Motor neuron (in vitro differentiated cells): ENCODE results near the gene CHST8. TPM values are rescaled to one million over a fixed set of nuclear protein-coding genes. Genes with fewer than 3 reads are reported as not detected.

ENCODE experiments used
- ATAC-seq, 8 experiments: fragments of 200-7000 bp; cut with Tn5 transposase; replicated peaks in 6 of 8; 2 replicates each; pipeline ENCODE4 v1.8.0; 2021; ENCODE audit warnings: mild to moderate bottlenecking in 8 of 8, moderate library complexity in 8 of 8
- H3K27ac ChIP-seq, 2 donors: fragments of 250-450 bp; sonication (Bioruptor Pico); 2 replicates each; pipeline ENCODE4 v1.9.0; 2021; ENCODE audit warnings: antibody characterized with exemption in 2 of 2, mild to moderate bottlenecking in 2 of 2, moderate library complexity in 1 of 2
- H3K4me1 ChIP-seq, 2 donors: fragments of 250-450 bp; sonication (Bioruptor Pico); replicated peaks in 1 of 2; 2 replicates each; pipeline ENCODE4 v1.6.1; 2021; ENCODE audit warnings: antibody characterized with exemption in 2 of 2, mild to moderate bottlenecking in 2 of 2, moderate library complexity in 1 of 2
- H3K4me3 ChIP-seq, 5 donors: fragments of 250-450 bp; sonication (Bioruptor Pico); 2 replicates each; pipeline ENCODE4 v1.9.0; 2021; ENCODE audit warnings: antibody characterized with exemption in 5 of 5, mild to moderate bottlenecking in 5 of 5, moderate library complexity in 4 of 5
- WGBS, 10 experiments: fragments of 450-650 bp; shearing (Covaris generic); methylation state at CpG; one replicate each; pipeline ENCODE4 v1.0.0; 2022; 5-methylcytosine and 5-hydroxymethylcytosine counted together
- in situ Hi-C, 9 experiments: fragments of 400-800 bp; cut with MboI; loops; one replicate each; pipeline ENCODE4 v1.15.0; 2021; ENCODE audit warnings: low sequenced_read_pairs in 9 of 9, low pct_unique_long_range_greater_than_20kb in 2 of 9; ENCODE audit not compliant: unreplicated experiment in 9 of 9
- total RNA-seq, 8 experiments: library from RNA; unstranded; fragments of 300-600 nt; gene quantifications; 2 replicates each; pipeline versions ENCODE4 v1.2.3 to v1.2.4, GENCODE V29; 2022

The CHST8 gene
- total RNA-seq, 8 experiments from 2014 or later: 0.84 to 17.0 (median 11.5) TPM

DNA sequence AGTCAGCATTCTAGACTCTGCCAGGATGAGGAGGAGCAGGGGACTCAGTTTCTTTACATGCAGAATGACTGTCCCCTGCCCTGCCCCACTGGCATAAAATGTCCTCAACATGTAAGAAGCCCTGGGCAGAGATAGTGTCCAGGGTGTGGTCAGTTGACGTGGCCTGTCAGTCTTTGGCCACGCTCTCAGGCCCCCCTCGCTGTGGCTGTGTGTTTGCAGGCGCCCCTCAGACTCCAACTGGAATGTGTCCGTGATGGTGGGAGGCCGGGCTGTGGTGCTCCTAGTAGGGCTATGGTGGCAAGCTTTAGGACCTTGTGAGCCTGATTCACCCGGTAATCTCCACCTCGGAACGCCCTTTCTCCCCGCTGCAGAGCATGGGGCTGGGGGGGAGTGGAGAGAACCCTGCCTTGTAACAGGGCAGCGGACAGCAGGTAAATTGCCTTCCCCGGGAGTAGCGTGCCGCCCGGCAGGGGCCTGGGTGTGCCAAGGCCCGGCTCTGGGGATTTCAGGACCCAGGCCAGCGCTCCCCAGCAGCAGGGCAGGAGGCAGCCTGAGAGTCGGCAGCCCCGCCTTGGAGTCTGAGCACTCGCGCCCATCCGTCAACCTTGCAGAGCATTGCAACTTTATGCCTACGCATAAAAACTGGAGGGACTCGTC lies 62.3 kb downstream of the CHST8 start:
- peak overlapping the region in 4 of 5 donors; percentile 4 to 25 (median 13) for H3K4me3 ChIP-seq
- 0 to 50% (median 17%) methylated on average over 2 to 10 of the region's 24 CpGs; no CpG with 5 or more reads in 5 of the 10 experiments for WGBS, 10 experiments
- in situ Hi-C loops: no loop called here
- peaks cover 43 to 54% of the 10 kb centered on the region in 2 donors for H3K4me1 ChIP-seq
- ATAC-seq: peak; percentile 67 to 100 (median 80)
- no peak overlapping the region for H3K27ac ChIP-seq

DNA sequence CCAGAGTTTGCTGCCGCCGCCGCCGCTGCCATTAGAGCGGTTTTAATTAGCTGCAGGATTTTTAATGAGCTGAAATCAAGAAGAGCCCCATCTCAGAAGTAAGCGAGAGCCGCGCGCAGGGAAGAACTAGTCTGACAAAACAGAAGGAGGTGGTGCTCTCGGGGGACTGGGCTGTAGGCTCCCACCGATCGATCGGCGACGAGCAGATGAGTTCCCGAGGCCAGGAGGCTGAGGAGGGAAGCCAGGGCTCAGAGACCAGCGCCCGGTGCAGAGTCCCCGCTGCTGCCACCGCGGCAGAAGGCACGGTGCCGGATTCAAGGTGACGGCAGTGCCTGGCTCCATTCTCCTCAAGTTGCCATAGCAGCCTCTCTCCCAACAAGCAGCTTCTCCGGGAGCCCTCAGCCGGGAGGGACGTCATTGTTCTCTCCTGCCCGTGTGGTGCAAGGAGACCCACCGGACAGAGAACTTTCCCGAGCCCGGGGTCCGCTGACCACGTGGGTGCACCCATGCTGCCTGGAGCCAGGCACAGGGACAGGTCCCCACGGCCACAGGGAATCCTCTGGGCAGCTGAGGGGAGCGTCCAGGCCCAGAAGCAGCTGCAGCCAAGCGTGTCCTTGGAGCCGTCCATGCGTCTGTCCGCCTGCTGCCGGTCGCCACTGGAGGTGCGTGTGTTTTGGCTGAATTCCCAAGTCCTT lies 62.9 kb downstream of the CHST8 start:
- in situ Hi-C loops: no loop called here
- peak; percentile 14 to 71 (median 58) for ATAC-seq
- H3K4me3 ChIP-seq: peak overlapping the region; percentile 4 to 25 (median 5)
- 0 to 80% (median 8%) methylated on average over 1 to 21 of the region's 42 CpGs; no CpG with 5 or more reads in 3 of the 10 experiments for WGBS, 10 experiments
- peaks cover 43 to 52% of the 10 kb centered on the region in 2 donors for H3K4me1 ChIP-seq
- H3K27ac ChIP-seq: peak overlapping the region; percentile 18 to 27

DNA sequence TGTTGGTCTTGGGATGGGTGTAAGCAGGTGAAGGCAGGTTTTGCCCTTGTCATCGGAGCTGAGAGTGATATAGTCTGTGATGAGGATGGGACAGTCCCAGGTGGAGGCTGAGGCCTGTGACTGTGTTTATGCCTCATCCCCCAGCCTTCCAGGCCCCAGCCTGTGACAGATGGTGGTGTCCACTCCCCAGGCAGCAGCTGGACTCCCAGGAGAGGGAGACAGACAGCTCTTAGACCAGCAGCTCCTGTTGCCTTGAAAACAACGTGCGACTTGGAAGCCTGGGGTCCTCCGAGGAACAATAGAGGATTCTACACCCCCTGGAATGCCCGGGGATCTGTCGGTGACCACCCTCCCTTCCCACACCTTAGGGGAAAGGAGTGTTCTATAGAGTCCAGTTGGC lies 63.8 kb downstream of the CHST8 start:
- Histone ChIP-seq H3K4me3 (no peak overlapping the region), H3K27ac (peak overlapping the region; percentile 3 to 50), H3K4me1 (peaks cover 48 to 52% of the 10 kb centered on the region in 2 donors)
- peak in 5 of 8 experiments; percentile 6 to 54 (median 33) for ATAC-seq
- WGBS, 10 experiments: 5 to 100% (median 51%) methylated on average over 1 to 5 of the region's 6 CpGs; no CpG with 5 or more reads in 5 of the 10 experiments
- in situ Hi-C loops: no loop called here

DNA sequence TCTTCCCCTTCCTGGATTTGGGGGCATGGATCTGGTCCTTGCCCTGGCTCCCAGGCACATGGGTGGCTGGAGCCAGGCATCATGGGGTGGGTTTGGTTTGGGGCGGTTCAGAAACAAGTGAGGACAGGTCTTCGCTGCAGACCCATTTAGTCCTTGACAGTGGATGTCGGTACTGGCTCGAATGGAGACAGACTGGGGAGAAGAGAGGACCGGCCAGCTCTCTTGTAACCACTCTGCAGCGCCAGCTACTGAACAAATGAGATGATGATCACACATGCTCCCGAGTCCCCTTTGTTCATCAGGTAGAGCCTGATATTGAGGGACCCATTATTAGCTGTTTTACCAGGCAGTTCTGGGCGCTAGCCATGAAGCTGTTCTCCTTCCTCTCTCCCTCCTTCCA lies 64.5 kb downstream of the CHST8 start:
- in situ Hi-C loops: no loop called here
- peak overlapping the region; percentile 50 to 60 for H3K27ac ChIP-seq
- H3K4me3 ChIP-seq: no peak overlapping the region
- peak in 1 of 8 experiments; percentile 2 for ATAC-seq
- H3K4me1 ChIP-seq: peaks cover 48 to 52% of the 10 kb centered on the region in 2 donors
- 0 to 90% (median 80%) methylated on average over 1 to 4 of the region's 8 CpGs; no CpG with 5 or more reads in 3 of the 10 experiments for WGBS, 10 experiments

DNA sequence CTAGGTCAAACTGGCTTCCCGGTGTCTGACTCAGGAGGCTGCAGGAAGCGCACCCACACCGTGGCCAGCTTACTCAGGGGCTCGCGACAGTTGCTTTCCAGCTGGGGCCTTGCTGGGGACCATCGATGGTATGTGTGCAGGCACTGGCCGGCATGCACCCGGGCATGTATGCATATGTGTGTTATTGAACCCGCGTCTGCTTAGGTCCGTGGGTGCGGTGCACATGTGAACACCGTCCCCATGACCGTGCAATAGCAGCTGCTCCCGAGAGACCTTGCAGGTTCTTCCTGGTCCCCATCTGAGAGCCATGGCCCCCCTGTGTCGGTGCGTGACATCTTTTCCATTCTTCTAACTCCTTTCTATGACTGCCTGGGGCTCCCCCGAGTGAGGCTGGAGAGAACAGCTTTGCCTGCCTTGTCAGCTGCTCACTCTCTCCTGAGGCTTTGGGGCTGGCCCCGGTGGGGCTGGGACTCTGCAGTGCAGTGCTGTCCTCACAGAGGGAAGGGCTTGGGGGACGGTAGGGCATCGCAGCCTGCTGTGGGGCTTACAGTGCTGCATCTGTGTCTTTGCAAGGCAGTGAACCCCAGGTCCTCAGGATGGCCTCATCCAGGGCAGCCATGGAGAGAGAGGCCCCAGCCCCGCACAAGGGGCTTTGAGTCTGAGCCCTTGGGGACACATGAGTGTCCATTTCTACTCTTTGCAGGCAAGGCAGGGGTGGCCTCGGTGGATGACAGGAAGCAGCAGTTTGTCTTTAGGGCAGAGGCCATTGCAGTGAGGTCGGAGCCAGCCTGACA lies 65.1 kb downstream of the CHST8 start:
- peak in 5 of 8 experiments; percentile 5 to 58 (median 41) for ATAC-seq
- in situ Hi-C loops: no loop called here
- Histone ChIP-seq H3K27ac (peak overlapping the region; percentile 50 to 60), H3K4me3 (no peak overlapping the region), H3K4me1 (peaks cover 48 to 52% of the 10 kb centered on the region in 2 donors)
- WGBS, 10 experiments: 0 to 100% (median 76%) methylated on average over 1 to 7 of the region's 24 CpGs; no CpG with 5 or more reads in 2 of the 10 experiments

DNA sequence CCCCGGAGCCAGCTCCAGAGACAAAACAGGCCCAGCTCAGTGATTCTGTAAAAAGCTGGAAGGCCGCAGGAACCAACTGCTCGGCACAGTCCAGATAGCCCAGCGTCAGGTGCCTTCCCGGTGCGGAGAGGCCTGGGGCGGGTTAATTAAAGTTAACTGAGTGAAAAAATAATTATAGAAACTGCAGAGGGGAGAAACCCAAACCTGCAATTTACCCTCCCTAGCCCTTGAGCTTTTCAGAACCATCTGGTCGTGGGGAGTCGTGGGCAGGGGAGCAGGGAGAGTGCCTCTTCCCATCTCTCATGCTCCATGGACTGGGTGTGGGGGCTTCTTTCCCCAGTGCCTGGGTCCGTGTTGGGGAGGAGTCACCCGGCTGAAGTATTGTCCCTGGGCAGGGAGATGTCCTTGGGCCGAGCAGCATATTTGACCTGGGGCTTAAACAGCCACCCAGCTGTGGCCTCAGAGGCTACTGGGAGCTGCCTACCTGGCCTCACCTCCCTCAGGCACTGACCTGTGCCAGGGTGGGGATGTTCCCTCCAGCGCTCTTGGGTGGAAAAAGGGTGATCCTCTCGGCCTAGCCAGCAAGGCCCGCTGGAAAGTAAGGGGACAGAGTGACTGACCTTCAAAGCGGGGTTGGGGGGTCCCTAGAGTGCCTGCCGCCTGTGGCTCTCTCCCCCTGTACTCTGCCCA lies 65.9 kb downstream of the CHST8 start:
- Histone ChIP-seq H3K4me1 (peaks cover 48 to 52% of the 10 kb centered on the region in 2 donors), H3K27ac (peak overlapping the region in 1 of 2 donors; percentile 50), H3K4me3 (no peak overlapping the region)
- ATAC-seq: no peak
- WGBS, 10 experiments: 37 to 85% (median 78%) methylated on average over 2 to 8 of the region's 17 CpGs; no CpG with 5 or more reads in 4 of the 10 experiments
- in situ Hi-C loops: no loop called here

DNA sequence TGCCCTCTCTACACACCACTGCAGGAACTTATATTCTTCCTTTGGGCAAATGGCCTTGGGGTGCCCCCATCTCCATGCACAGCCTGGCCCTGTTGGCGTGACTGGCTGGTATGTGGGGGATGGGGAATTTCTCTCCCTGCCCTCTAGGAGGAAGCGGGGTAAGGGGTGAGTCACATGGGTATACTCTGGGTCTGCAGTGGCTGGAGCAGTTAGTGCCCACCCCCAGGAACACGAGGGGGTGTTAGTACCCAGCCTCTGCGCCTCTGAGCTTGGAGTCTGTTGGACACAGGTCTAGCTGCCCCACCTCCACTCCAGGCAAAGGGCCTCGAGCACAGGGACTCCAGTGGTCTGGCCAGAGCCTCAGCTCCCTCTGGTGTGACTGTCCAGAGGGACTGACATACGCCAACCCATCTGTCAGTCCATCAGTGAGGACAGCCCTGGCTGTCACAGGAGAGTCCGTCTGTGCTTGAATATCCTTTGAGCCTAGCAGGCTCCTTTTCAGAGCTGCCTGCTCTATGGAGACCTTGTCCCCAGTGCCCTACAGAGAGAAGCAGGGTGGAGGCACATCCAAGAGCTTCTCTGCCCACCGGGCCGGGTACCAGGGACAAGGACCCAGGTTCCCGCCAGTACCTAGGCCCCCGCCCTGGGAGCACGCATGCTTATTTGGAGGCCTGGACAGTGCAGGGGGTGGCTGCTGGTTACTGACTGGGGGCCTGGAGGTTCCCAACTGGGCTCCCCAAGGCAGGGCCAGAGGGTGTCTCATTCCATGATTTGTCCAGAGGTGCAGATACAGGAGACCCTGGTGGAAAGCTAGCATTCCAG lies 66.6 kb downstream of the CHST8 start:
- Histone ChIP-seq H3K4me1 (peaks cover 48 to 51% of the 10 kb centered on the region in 2 donors), H3K4me3 (no peak overlapping the region), H3K27ac (no peak overlapping the region)
- WGBS, 10 experiments: 40 to 100% (median 92%) methylated on average over 1 to 3 of the region's 12 CpGs; no CpG with 5 or more reads in 4 of the 10 experiments
- ATAC-seq: no peak
- in situ Hi-C loops: no loop called here

DNA sequence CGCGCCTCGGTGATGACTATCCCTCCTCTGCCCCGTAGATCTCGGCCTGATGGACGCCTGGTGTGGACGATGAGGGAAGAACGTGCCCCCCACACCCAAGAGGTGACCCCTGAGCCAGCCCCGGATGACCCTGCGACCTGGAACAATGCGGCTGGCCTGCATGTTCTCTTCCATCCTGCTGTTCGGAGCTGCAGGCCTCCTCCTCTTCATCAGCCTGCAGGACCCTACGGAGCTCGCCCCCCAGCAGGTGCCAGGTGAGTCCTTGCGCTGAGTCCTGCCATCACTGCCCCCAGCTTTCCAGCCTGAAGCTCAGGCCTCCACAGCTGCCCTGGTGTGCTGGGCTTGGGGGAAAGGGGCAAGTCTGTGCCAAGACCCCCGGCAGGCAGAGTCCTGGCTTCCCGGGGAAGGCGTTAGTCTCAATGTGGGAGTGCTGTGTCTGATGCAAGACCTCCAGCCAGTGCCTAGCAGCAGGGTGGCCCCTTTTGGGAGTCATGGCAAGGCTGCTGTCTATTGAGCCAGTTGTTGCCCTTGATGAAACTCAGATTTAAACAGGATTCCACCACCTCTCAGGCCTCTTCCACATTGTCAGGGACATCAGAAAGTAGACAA lies 67.5 kb downstream of the CHST8 start:
- no peak overlapping the region for H3K27ac ChIP-seq
- no peak for ATAC-seq
- in situ Hi-C loops: no loop called here
- H3K4me1 ChIP-seq: peaks cover 41 to 45% of the 10 kb centered on the region in 2 donors
- 80 to 100% (median 84%) methylated on average over 1 to 3 of the region's 18 CpGs; no CpG with 5 or more reads in 6 of the 10 experiments for WGBS, 10 experiments
- no peak overlapping the region for H3K4me3 ChIP-seq

DNA sequence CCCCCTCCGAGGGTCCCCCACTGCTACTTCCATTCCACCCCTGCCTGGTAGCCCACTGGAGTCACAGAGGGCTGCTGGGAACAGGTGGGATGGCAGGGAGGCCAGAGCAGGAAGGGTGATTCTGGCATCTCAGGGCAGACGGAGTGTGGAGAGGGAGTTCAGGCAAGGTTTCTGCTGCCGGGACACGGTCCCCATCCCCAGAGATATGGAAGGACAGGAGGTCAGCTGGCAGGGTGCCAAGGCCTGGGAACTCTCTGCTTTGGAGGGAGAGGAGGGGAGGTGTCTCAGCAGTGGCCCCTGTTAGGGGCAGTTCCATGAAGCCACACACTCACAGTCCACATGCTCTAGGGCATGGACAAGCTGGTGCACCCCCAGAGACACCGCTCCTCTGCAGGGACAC lies 68.1 kb downstream of the CHST8 start:
- no peak for ATAC-seq
- WGBS, 10 experiments: 0 to 60% (median 57%) methylated on average over 1 to 3 of the region's 5 CpGs; no CpG with 5 or more reads in 7 of the 10 experiments
- in situ Hi-C loops: no loop called here

DNA sequence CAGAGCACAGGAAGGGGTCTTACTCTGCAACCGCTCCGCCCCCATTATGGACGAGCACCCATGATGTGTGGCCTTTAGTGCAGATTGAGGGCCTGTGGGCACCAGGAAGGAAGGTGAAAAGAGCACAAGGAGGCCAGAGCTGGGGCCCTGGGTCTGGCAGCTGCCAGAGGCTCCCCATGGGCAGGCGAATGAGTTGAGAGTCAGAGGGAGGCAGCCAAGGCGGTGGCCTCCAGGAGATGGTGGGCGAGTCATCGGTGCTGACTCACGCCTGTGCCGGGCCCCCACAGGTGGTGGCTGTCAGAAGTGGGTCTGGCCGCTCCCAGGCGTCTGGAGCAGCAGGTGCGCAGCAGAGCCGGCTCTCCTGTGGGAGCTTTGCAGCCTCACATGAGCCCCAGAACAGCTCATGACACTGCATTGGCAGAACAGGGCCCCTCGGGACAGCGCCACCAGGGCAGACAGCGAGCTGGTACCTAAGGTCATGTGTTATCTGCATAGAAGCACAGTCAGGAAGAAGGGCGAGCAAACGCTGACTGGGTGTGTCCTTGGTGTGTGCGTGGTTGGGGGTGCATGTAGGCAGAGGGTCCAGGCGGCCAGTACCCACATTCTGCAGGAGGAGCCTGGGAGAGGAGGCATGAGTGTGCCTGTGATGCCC lies 68.8 kb downstream of the CHST8 start:
- 73 to 100% (median 89%) methylated on average over 2 to 10 of the region's 20 CpGs; no CpG with 5 or more reads in 6 of the 10 experiments for WGBS, 10 experiments
- in situ Hi-C loops: no loop called here
- Histone ChIP-seq H3K4me3 (no peak overlapping the region), H3K27ac (no peak overlapping the region), H3K4me1 (peaks cover 28 to 33% of the 10 kb centered on the region in 2 donors)
- peak in 5 of 8 experiments; percentile 45 to 79 (median 66) for ATAC-seq

More for the DNA sequence above, 68.1 kb downstream of the CHST8 start:
- peaks cover 34 to 39% of the 10 kb centered on the region in 2 donors for H3K4me1 ChIP-seq
- no peak overlapping the region for H3K4me3 ChIP-seq
- no peak overlapping the region for H3K27ac ChIP-seq

DNA sequence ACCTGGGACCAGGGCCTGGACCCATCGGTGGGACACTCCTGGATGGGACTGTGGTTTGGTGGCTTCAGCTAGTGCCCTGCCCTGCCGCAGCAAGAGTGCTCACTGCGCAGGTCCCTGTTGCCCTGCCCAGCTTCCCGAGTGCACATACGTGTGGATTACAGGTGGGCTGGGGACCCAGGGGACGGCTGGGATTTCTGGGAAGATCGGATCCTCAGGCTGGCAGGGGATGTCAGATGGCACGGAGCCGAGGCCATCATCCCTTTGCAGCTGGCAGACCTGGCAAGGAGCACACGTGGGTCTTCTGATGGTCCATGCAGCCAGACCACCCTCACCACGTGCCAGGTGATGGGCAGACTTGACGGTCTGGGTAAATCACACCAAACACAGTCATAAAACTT lies 69.3 kb downstream of the CHST8 start:
- Histone ChIP-seq H3K4me1 (peaks cover 23 to 27% of the 10 kb centered on the region in 2 donors), H3K27ac (no peak overlapping the region), H3K4me3 (no peak overlapping the region)
- 33 to 100% (median 82%) methylated on average over 1 to 5 of the region's 12 CpGs; no CpG with 5 or more reads in 2 of the 10 experiments for WGBS, 10 experiments
- in situ Hi-C loops: no loop called here
- ATAC-seq: no peak
